Daoy (cell line): Measurements from ENCODE around the gene RPL10A. TPM values are rescaled to one million over a fixed set of nuclear protein-coding genes. Genes with fewer than 3 reads are reported as not detected.

ENCODE experiments used
- DNase-seq: peaks from one replicate; pipeline ENCODE4 v3.0.0-alpha.2; 2015; ENCODE audit warnings: low read depth
- total RNA-seq: library from RNA; depleted of rRNA; stranded (reverse); fragments of >200 nt; shearing (Covaris generic); gene quantifications from 2 replicates; pipeline ENCODE4 v1.2.3, GENCODE V29; 2014

The RPL10A gene
- total RNA-seq, 1 experiment from 2014 or later = 1,576 TPM

DNA sequence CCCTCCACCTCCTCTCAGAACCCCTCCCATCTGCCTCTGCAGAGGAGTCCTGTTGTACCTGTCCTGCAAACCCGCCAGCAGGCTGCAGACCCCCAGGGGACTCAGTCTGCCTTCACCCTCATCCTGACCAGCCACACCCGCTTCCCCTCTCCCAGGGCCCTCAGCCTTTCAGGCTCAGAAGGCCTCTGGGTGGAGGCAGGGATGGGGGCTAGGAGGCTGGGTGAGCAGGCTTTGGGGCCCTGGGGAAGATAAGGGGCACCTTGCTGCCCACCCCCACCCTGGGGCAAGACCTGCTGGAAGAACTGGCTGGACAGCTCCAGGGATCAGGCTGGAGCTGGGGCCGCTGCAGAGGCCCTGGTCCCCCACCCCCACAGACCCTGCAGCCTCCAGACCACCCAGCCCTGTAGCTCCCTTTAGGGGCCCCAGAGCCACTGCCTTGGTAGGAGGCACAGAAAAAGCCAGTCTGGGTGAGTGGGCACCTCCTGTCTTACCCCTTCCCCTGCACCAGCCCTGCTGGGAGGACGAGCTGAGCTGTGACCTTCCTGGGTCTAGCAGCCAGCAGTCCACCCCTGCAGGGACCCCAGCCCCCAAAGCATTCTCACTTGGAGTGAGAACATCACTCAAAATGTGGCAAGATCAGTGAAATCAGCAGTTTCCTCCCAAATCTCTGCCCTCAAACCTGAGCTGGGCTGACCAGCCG, 23.5 kb downstream of the RPL10A start:
- no peak for DNase-seq

DNA sequence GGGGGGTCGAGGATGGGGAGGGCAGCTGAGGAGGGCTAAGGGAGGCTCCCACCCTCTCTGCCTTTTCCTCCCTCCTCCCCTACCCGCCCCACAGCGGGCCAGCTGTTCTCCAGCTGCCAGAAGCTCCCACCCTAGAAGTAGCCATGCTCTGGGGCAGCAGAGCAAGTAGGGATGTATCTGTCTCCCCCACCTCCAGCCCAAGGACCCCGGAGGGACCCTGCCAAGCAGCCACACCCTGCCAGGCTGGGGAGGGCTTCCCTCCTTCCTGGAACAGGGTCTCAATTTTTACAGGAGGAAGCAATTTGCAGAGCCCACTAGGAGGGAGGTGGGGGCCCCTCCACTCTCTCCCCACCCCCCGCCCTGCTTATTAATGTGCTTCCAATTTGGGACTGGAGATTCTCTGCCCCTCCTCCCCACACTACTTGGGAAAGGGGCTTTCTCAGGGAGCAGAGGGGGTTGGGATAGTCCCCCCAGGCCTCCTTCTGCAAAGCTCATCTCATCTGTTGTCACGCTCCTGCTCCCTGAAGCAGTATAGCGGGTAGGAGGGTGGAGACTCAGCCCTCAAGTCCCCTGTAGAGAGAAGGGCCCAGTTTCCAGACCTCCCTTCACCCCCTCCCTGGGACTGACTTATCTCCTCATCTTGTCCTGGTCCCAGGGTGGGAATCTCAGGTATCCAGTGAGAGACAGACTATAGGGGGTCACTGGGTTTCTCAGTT, 24.2 kb downstream of the RPL10A start:
- DNase-seq = no peak

DNA sequence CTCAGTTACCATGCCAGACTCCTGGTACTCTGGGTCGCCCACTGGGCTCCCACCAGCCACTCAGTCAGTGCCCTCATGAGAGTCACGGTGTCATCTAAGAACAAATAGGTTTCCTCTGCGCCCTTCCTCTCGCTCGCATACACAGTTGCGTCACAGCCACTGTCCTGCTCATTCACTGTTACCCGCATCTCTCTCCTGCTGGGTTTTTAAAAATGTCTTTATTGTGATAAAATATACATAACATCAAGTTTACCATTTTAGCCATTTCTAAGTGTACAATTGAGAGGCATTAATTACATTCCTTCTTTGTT, 24.7 kb downstream of the RPL10A start:
- DNase-seq = no peak

DNA sequence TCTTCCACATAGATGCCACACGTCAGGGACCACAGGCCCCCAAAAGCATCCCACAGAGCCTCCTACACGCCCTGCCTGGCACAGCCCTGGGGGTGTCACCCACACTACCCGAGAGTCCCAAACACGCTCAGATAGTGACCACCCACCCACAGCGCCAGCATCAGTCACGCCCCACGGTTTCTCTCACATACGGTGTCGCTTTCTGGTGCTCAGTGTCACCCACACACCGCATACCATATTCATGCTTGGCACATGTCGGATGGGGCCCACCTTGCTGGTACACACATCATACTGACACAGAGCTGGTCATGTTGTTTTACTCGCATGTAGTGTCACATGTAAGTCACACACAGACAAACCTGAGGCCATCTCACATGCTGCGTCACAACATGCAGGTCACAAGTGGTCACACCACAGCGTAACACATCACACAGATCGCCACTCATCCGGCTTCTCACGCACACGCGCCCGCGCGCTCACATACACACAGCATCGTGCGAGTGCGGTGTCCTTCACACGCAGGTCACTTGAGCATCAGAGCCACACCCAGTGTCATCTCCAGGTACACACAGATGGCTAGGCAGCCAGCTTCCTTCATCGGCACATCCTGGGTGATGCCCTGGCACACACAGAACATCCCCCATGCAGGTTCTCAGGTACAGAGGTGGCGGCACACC, 25.2 kb downstream of the RPL10A start:
- no peak for DNase-seq

DNA sequence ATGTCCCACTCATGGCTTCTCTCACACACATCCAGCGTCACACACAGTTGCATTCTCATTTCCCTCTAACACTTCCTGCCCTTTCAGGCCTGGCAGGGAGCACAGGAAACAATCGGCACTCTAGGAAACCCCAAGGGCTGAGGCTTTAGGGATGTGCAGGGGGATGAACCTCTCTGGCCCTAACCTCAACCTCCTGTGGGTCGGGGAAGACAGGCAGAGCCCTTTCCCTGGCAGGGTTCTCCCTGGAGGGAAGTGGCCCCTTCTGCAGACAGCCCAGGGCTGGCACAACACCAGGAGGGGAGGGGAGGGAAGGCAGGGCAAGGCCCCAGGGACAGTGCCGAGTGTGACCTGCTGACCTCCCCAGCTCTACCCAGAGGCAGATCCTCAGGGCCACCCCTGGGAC, 26.0 kb downstream of the RPL10A start:
- DNase-seq = no peak

DNA sequence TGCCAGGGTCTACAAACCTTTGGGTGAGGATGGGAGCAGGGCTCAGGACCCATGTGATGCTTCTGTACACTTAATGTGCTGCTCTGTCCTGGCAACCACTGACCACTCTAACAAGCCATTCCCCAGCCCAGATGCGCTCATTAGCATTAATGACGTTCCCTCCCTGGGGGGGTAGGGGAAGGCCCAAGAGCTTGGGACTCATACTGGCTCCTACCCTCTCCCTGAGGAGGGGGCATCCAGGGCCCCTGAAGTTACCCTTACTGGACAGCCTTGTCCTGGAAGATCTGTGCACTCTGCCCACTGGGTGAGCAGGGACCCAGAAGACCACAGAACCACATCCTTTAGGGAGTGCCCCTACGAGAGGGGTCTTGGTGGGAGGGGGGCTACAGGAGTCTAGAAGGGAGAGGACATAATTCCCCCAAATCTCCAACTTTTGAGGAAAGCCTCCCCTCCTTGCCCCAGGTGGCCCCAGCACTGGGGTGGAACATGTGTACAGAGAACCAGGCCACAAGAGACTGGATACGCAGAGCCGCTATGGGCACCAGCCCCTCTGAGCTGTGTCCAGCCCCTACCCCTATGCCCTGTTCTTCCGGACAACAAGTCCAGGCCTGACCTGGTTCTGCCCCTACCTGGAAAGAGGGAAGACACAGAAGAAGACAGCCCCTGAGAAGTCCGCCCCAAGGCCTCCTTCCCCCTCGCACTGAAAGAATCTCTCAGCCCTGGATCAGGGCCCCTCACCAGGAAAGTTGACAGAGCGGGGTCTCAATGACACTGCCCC, 27.2 kb downstream of the RPL10A start:
- no peak for DNase-seq

DNA sequence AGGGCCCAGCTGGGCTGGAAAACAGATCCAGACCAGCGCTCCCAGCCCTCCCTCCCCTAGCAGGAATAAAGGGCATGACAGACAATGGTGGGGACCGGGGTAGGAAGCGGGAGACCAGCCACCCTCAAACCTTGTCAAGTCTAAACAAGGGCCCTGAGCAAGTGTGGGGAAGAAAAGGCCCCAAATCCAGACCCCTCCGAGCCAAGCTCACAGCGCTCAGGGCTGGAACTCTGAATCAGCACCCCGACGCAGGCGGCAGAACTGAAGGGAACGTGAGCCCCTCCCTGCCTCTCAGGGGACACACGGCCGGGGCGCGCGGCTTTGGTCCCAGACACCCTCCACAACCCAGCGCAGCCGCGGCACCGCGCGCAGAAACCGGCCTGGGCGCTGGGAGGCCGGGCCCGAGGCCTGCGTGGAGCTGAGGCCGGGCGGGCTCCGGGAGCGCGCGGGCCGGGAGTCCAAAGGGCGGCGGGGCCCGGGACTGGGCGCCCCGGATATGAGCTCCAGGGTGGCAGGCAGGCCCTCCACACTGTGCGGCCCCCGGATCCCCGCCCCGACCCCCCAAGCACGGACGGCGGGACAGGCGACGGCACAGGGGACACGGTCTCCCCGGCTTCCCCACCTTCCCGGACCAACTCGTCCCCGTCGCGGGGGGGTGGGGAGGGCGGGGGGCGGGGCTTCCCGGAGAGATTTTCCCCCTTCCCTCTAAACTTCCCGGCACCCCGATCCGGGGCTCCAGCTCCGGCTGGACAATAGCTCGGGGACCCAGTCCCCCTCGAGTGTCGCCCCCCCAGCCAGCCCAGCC, 28.0 kb downstream of the RPL10A start:
- peak; percentile 66 for DNase-seq

DNA sequence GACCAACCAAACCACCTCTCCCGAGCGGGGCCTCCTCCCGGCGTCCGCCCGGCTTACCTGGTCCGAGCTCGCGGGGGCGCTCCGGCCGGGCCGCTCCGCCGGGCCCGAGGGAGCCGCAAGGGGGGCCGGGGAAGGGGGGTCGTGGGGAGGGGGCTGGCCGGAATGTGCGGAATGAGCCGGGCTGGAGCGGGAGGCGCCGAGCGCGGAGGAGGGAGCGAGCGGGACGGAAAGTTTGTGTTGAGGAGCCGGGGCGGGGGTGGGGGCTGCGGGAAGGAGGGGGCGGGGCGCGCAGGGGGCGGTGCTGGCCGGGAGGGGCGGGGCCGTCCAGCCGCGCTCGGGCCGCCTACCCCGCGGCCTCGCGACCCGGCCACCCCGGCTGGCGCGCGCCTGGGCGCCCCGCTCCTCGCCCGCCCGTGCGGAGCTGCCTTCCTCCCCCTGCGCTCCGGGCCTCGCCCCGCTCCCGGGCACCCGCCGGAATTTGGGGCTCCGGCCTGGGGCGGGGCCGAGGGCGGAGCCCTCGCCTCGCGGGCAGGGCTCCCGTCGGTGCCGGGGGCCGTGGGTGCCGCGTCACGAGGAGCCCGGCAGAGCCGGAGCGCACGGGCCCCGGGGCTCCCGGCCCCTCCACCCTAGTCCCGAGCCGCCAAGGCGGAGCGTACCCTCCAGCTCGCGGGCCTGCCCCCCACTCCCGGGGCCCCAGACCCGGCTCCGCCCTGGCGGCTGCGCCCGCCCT, 28.8 kb downstream of the RPL10A start, which contains the start of gene TEAD3:
Gene TEAD3, minus strand, starts transcription at position 239 of the 730 bp plus-strand sequence.
- DNase-seq = peak; percentile 84

DNA sequence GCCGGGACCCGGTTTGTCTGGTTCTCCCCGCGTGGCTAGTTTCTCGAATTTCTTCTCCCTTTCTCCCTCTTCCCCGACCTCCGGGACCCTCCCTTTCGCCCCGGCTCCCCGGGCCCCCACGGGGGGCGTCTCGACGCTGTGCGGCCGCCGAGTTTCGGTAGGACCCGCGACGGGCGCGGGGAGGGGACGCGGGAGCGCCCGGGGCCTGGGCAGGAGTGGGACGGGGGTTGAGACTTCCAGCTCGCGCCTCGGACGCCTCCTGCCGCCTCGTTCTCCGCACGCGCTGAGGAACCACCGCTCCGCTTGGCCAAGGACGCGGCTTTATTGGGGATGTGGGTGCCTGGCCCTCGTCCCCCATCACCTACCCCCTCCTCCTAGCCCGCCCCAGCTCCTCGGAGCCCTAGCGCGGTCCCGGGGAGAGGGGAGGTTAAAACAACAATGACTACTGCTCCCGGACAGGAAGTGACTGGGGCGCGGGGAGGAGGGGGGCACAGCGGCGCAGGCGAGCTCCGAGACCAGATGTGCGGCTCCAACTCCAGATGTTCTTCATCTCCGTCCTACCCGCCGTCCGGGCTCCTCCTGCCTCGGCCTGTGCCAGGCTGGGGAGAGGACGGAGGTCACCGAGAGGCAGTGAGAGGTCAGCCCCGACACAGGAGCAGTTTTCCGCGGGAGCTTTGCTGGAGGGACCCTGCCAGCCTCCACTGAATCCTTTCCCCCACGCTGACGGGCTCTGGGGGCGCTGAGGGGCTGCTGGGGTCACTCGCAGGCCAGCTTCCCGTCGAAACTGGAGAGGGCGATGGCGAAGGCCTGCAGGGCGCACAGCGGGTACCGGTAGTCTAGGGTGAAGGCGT, 29.6 kb downstream of the RPL10A start:
- DNase-seq = peak; percentile 93

DNA sequence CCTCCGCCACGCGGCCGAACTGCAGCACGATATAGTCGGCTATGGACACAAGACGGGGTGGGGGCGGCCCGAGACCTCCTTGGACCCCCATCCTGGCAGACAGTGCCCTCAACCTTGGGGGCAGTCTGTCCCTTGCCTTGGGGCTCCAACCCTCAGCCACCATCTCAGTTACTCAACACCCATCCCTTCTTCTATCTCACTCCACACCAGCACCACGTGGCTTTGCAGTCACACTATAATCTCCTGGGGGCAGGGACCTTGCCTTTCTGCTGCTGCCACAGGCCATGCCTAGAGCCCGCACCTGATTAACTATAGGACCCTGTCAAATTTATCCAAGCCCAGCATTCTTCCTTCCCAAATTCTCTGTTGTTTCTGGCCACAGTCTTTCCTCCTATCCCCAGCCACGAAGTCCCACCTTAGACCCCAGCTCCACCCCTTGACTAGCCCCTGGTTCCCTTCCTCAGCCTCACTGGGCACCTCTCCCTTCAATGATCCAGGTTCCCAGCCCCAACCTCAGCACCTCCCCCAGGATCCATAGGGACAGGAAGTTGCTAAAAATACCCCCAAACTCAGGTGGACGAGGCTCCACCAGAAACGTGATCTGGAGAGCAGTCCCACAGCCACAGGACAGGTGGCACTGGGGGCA, 30.3 kb downstream of the RPL10A start:
- DNase-seq = no peak

DNA sequence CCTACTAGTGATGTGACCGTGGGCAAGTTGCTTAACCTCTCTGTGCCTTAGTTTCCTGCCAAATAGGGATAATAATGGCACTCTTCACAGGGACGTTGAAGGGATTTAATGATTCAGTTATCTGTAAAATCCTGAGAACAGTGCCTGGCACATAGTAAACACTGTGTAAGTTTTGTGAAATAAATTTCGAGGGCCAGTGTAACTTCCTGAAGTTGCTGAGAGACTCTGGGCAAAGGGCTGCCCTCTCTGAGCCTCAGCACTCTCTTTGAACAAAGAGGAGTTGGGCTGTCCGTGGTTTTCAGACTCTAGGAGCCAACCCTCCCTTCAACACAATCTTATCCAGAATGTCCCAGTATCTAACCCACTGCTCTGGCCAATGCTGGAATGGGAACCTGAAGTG, 31.2 kb downstream of the RPL10A start:
- no peak for DNase-seq

DNA sequence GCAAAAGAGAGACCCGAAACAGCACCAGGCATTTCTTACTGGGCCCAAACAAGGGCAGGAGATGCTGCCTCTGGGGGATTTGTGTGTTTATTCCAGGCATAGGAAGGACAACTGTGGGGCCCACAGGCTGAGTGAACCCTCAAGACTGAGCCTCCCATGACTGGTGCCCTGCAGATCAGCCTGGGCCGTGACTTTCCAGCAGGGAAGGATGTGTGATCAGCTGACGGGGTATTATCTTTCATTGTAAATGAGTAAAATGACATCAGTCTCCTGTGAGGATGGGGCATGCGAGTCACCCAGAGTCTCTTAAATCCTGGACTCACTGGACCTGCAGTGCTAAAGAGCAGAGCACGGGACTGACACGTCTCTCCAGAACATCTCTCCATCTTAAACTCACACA, 32.6 kb downstream of the RPL10A start:
- DNase-seq = peak; percentile 56

DNA sequence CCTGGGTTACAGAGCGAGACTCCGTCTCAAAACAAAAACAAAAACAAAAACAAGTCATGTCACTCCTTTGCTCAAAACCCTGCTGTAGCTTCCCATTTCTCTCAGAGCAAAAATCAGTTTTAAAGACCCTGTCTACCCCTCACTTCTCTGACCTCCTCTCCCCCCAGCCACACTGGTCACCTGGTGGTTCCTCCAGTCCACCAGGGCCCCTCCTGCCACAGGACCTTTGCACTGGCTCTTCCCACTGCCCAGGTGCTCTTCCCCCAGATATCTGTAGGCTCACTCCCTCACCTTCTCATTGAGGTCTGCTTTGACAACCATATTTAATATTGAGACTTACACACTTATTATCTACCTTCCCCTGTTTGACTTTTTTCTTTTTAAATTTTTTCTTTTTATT, 33.6 kb downstream of the RPL10A start:
- DNase-seq = no peak

DNA sequence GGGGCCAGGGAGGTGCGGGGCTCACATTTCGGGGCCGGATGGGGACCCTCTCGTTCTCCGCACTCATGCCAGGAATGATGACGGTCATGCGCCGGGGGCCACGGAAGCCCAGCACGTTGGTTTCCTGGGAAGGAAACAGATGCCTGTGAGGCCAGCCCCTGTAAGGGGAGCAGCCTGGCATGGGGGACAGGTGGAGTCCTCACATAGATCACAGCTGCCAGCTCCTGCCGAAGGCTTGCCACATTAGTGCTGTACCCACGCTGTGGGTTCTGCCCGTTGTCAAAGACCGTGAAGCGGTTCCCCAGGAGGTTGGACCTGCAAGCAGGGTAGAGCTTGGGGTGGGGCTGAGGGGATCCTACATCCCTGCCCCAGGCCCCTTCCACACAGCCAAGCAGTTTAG, 35.3 kb downstream of the RPL10A start:
- no peak for DNase-seq

DNA sequence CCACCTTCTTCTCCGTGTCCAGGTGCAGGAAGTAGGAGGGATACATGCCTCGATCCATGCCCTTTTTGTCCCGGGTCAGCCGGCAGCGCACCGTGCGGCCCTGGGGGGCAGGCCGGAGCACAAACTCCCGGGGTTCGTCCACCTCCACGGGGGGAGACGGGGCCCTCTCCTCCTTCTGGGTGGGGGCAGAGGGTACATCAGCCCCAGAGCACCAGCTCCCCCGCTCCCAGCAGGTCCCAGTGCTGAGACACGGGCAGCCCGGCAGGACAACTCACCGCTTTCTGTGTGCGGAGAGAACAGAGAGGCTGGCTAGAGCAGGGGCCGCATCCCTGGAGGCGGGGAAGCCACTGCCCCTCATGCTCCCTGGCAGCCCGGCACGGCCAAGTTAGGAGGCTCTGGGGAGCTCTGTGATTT, 37.8 kb downstream of the RPL10A start:
- no peak for DNase-seq

DNA sequence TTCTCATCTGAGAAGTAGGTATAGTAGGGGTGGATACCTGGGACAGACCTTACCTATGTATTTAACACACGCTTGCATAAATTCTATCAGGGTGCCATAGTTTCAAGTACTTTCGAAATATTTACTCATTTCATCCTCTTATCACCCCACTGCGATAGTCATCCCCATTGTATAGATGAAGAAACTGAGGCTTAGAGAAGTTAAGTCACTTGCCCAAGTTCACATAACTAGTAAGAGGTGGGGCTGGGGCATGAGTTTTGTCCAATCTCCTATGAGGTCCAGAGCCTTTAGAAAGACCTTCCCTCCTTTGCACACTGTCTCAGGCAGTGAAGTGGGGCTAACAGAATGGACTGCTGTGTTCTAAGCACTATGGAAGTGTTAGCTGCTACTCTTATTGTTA, 38.3 kb downstream of the RPL10A start:
- no peak for DNase-seq

DNA sequence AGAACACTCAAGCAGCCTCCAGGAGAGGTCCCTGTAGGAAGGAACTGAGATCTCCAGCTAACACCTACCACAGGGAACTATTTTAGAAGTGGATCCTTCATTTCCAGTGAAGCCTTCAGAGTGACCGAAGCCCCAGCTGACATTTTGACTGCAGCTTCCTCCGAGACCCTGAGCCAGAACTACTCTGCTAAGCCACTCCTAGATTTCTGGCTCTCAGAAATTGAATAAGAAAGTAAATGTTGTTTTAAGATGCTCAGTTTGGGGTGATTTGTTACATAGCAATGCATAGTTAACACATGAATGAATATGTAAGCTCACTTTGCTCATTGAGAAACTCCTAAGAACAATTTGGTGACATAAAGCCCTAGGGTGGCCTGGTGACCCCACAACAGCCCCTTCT, 39.0 kb downstream of the RPL10A start:
- DNase-seq = no peak

DNA sequence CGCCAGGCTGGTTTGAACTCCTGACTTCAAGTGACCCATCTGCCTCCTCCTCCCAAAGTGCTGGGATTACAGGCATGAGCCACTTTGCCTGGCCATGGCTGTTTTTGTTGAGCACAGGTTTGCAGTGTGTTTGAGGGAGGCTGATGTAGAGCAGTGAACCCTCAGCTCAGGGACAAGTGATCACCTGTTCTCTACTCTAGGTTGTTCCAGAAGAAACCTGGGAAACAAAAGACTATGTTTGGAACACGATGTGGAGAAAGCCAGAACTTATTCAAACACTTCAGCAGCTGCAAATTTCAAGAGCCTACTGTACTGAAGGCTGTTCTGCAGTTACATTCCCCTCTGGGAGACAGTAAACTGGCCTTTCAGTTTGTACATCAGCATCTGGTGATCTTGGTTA, 39.8 kb downstream of the RPL10A start:
- no peak for DNase-seq

DNA sequence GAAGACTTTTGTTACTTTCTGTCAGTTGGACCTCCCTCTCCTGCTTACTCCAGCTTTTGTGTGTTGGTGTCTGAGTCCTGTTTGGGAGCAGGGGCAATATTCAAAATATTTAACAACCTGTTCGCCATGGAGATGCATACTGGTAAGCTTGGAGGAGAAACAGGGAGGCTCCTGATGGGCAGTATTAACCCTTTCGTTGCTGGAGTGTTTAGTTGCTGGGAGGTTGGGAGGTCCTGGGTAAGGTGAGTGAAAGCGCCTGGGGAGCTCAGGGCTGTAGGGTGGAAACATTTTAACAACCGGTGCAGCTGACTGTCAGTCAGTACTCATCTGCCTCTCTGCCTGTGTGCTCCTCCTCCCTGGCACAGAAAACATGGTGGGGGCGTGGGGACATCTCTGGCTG, 40.3 kb downstream of the RPL10A start:
- DNase-seq = no peak
